ENCODE measurements around the gene EGFL8.

Gene EGFL8

DNA sequence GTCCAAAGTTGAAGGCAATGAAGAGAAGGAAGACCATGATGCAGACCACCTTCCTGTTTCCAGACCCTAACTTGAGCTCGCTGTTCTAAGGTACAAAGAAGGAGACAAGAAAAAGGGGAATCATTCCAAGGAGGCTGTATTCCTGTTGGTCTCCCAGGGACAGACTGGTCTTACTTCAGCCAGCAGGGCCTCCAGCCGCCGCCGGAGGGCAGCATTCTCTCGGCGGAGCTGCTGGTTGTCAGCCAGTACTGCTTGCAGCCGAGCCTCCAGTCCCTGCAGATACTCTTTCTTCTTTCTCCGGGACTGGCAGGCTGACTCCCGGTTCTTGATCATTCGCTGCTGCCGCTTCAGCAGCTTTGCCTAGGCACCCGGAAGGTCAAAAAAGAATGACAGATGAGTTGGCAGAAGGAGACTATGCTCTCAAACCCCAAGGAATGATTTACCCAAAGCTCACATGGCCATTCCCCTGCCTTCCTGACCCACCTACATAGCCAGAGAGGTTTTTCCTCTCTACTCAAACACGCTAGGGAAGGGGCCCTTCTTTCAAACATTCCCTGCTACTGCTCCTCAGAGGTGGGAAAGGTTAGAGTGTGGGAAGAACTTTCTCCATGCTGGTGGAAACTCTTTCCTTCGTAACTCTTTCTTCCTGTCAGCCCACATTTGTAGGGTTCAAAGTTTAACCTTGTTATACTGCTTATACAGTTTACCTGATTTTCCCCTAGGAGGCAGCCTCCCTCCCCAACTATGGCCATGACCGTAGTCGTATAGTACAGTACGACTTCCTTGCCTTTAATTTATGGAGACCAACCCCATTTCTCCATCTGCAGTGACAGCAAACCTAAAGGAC lies 45.4 kb upstream of the EGFL8 start:
- in situ Hi-C loops (cut with HindIII; ENCODE audit: low pct_ligation_motif_present, low sequenced_read_pairs), result no loop called here
- Histone ChIP-seq H3K27me3 (replicated peaks) (no peaks in the 10 kb centered on the region), H3K27ac (no peak overlapping the region), H3K4me3 (ENCODE audit: low read depth, low read length) (no peak overlapping the region), H3K36me3 (replicated peaks) (peaks cover 43% of the 10 kb centered on the region)
- TF ChIP-seq, protein P1, sequence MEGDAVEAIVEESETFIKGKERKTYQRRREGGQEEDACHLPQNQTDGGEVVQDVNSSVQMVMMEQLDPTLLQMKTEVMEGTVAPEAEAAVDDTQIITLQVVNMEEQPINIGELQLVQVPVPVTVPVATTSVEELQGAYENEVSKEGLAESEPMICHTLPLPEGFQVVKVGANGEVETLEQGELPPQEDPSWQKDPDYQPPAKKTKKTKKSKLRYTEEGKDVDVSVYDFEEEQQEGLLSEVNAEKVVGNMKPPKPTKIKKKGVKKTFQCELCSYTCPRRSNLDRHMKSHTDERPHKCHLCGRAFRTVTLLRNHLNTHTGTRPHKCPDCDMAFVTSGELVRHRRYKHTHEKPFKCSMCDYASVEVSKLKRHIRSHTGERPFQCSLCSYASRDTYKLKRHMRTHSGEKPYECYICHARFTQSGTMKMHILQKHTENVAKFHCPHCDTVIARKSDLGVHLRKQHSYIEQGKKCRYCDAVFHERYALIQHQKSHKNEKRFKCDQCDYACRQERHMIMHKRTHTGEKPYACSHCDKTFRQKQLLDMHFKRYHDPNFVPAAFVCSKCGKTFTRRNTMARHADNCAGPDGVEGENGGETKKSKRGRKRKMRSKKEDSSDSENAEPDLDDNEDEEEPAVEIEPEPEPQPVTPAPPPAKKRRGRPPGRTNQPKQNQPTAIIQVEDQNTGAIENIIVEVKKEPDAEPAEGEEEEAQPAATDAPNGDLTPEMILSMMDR (IDR thresholded peaks at IDR 0.05; ENCODE audit: low read depth, low read length, missing control alignments), result peak; percentile 95
- DNase-seq, result peak; percentile 85

- TF ChIP-seq, protein P1 (IDR thresholded peaks at IDR 0.05; ENCODE audit: low read depth, low read length, missing control alignments), result no peak
- Histone ChIP-seq H3K27ac (no peak overlapping the region), H3K27me3 (replicated peaks) (no peaks in the 10 kb centered on the region), H3K36me3 (replicated peaks) (peaks cover 43% of the 10 kb centered on the region), H3K4me3 (ENCODE audit: low read depth, low read length) (no peak overlapping the region)
- in situ Hi-C loops (cut with HindIII; ENCODE audit: low pct_ligation_motif_present, low sequenced_read_pairs), result loop anchor here (10.0 kb wide), 1 partner anchor 64 kb away; the partner anchor contains the start of gene AGER
- DNase-seq, result no peak
Observed at GRCh38 chr6:32120573-32121059, 43.8 kb upstream of the EGFL8 start.

DNA sequence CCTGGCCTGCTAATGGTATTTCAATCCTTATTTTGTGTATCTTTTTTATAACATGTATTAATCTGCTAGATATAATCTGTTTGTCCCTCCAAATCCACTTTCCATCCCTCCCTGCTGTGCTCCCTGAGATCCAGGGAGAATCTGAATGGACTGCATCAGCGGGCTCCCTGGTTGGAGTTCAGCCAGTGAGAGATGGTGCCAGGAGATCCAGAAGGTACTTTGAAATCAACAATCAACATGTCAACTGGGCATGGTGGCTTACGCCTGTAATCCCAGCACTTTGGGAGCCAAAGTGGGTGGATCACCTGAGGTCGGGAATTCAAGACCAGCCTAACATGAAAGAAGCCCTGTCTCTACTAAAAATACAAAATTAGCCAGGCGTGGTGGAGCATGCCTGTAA lies 40.7 kb upstream of the EGFL8 start:
- Histone ChIP-seq H3K27me3 (replicated peaks) (no peaks in the 10 kb centered on the region), H3K4me3 (ENCODE audit: low read depth, low read length) (no peak overlapping the region), H3K27ac (no peak overlapping the region), H3K36me3 (replicated peaks) (peaks cover 22% of the 10 kb centered on the region)
- in situ Hi-C loops (cut with HindIII; ENCODE audit: low pct_ligation_motif_present, low sequenced_read_pairs), result loop anchor here (10.0 kb wide), 1 partner anchor 61 kb away; the partner anchor contains the start of gene AGER
- no peak for DNase-seq
- TF ChIP-seq, protein P1 (IDR thresholded peaks at IDR 0.05; ENCODE audit: low read depth, low read length, missing control alignments), result no peak

- Histone ChIP-seq H3K36me3 (replicated peaks) (peaks cover 4% of the 10 kb centered on the region), H3K4me3 (ENCODE audit: low read depth, low read length) (peak overlapping the region; percentile 100), H3K27ac (no peak overlapping the region), H3K27me3 (replicated peaks) (no peaks in the 10 kb centered on the region)
- TF ChIP-seq, protein P1 (IDR thresholded peaks at IDR 0.05; ENCODE audit: low read depth, low read length, missing control alignments), result no peak
- no peak for DNase-seq
- in situ Hi-C loops (cut with HindIII; ENCODE audit: low pct_ligation_motif_present, low sequenced_read_pairs), result loop anchor here (10.0 kb wide), 1 partner anchor 58 kb away; the partner anchor contains the start of gene AGER
Observed at GRCh38 chr6:32126880-32127279, 37.5 kb upstream of the EGFL8 start.

- in situ Hi-C loops (cut with HindIII; ENCODE audit: low pct_ligation_motif_present, low sequenced_read_pairs), result loop anchor here (10.0 kb wide), 1 partner anchor 57 kb away; the partner anchor contains the start of gene AGER
- Histone ChIP-seq H3K4me3 (ENCODE audit: low read depth, low read length) (peak overlapping the region; percentile 100), H3K36me3 (replicated peaks) (peaks cover 3% of the 10 kb centered on the region), H3K27me3 (replicated peaks) (no peaks in the 10 kb centered on the region), H3K27ac (peak overlapping the region; percentile 90)
- TF ChIP-seq, protein P1 (IDR thresholded peaks at IDR 0.05; ENCODE audit: low read depth, low read length, missing control alignments), result no peak
- DNase-seq, result no peak
Observed at GRCh38 chr6:32127409-32127716, 37.0 kb upstream of the EGFL8 start.
